HG02885 (cell line): ENCODE data around the gene SLC22A16.

Experiments used
- ATAC-seq: cut with Tn5 transposase; IDR thresholded peaks from one replicate; pipeline ENCODE4 v1.9.1; 2021; ENCODE audit warnings: mild to moderate bottlenecking; ENCODE audit not compliant: unreplicated experiment, poor library complexity

The SLC22A16 gene

DNA sequence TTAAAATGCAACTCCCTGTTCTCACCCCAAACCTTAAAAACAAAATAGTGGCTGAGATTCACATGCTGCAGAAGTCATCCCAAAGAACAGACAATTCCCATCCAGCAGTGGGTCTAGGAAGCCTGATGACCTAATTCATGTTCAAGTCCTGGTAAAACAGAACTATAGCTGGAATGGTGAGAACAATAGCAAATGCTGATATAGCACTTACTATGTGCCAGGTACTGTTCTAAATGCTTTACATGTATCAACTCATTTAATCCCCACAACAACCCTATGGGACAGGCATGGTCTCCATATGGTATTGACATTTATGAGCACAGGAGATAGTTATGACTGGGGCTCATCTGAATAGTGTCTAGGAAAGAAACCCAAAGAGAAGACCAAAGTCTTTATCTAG is 66.6 kb downstream of the SLC22A16 start:
- no peak for ATAC-seq

DNA sequence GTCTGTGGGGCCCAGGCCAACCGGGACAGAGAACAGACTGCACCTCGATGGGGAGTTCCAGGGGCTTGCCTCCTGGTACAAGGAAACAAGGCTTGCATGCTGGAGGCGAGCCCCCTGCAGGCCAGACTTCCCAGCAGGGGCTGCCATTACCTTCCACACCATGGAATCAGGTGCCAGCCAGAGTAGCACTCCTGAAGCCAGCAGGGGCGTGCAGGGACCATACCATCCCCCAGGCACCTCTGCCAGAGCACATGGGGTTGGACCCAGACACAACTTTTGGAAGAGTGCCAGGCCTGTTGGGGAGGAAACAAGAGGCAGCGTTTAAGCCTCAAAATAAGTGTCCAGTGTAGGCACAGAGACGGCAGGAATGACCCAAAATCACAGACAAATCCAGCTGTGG is 67.5 kb downstream of the SLC22A16 start:
- ATAC-seq: no peak

DNA sequence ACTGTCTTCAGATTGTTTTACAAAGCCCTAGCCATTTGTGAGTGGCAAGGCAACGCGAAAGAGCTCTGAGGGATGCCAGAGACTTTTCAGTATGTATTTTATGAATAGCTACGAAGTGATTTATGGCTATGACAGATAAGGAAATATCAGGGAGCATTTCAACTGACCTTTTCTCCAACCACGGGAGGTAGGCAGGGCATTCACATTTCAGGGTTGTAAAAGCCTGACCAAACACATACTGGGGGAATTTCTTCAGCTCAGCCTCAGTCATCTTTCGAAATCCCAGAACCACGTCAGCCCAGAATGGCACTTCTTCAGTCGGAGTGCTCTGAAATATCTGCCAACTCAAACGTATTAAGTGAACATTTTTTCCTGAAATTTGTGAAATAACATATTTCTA is 71.8 kb downstream of the SLC22A16 start:
- no peak for ATAC-seq

DNA sequence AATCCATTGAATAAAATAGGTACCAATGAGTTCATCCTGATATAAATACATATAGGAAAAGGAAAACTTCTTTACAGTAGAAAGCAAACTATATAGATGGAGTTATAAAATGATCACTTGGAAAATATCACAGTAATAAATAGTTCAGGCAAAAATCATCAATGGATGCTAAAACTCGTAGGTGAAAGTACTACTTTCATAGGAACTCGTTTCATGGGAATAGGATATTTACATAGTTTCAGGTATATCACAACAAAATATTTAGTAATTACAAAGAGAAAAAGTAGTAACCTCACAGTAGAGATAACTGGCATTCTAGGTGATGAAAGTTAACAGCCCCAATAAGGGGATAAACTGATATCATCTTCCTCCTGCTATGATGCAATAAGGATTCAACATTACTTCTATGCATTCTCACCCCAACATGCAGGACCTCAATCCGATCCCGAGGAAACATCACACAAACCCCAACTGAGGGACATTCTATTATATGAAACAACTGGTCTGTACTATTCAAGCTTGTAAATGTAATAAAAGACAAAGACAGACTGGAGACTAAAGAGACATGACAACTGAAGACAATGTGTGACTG is 74.7 kb downstream of the SLC22A16 start:
- no peak for ATAC-seq

DNA sequence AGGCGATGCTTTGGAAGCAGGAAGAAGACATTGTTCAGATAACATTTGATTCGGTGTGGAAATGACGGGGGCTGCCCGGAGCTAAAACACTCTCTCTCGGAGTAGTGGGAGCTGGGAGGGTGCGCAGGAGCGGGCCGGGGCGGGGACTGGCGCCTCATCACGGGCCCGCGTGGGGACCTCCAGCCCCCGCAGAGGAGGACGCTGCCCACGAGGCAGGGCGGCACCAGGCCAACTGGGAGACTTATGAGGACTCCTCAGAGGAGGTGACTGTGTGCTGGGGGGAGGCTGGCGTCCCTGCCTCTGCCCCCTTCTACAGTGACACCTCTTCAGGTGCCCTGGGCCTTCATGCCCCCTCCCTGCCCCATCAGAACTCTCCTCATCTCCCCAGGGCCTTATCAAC is 76.2 kb downstream of the SLC22A16 start:
- ATAC-seq: no peak

DNA sequence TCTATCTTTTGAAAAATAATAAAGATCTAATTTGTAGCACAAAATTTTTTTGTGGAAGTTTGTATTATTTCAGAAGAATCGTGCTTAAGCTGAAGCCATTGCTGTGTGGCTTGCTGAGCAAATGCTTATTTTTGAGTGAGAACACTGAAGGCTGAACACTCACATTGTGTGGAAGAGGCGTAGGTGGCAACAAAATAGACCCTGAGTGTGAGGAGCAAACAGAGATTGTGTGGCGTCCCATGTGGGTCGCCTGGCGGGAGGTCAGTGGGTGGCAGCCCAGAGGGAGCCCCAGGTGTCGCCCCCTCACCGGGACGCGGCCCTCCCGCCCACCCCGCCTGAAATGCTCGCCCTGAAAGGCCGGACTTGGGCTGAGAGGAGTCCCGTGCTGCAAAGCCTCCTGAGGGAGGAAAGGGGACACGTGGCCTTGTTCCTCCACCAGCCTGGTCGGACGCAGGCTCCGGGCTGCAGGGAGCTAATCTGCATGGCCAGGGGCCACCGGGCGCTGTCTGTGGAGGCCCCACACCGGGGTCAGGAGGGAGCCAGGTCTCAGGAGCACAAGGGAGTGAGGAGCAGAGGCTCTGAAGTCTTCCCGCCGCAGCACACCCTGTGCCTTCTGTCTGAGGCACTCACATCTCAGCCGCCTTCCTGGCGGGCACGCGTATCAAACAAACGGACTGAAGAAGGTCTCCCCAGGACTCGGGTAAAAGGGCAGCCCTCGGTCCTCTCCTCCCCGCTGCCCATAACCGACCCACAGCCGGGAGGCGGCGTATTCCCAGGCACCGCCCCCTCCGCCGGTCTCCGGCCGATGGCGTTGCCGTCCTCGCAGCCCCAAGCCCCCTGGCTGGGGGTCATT is 77.0 kb downstream of the SLC22A16 start:
- no peak for ATAC-seq

DNA sequence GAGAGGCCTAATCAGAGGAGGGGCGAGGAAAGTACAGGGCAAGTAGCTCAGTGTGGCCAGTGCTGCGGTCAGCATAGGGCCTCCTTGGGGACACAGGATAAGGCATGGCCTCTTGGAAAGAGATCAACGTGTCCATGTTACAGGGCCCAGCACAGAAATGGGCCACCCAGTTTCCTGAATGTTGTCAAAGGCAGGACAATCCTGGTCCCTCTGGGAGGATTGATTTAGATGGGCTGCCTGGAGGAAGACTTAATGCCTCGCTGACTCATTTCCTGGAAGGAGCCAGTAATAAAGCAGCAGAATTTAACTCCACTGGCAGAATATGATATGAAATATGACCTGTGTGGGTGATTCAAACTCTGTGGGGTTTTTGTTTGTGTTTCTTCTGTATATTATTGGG is 77.6 kb downstream of the SLC22A16 start:
- ATAC-seq: no peak

DNA sequence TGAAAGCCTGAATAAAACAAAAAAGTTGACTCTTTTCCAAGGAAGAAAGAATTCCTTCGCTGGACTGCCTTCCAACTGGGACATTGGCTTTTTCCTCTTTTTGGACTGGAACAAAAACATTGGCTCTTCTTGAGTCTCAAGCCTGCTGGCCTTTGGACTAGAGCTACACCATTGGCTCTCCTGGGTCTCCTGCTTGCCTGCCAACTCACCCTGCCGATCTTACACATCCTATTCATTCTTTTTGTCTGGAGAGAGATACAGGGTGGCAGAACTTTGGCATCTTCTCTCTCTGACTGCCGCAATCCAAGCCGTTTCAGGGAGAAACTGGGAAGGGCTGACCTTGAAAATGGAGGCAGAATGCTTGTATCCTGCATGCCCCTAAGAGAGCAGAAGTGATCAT is 81.2 kb downstream of the SLC22A16 start:
- no peak for ATAC-seq

DNA sequence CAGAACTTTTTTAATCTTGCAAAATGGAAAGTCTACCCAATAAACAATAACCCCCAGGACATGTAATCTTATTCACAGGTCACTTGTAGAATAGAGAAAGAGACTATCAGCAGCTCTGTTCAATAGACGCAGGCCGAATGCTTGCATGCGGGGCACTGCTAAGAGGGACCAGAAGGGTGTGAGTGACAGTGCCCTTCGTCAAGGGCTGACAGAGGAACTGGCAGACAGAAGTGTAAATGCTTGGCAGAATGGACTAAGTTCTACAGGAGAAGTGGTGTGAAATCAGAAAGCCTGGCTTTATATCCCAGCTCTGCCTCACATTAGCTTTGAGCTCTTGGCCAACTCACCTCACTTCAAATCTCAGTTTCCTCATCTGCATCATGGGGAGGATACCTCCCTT is 82.0 kb downstream of the SLC22A16 start:
- ATAC-seq: no peak

DNA sequence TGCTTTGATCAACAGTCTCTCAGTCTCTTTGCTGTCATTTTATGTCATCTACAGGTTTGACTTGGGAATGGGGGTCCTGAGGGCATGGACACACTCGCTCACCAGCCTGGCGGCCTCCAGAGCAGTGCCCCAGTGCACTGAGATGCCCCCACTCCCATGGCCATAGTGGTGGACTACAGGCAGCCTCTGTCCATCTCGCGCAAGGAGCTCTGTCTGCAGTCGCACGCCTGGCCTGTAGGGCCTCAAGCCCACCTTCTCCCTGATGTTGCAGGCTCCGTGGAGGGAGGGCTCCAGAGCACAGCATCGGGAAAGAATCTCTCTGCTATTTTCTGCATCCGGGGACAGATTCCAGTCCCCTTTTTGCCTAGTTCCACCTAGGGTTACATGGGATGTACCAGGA is 83.7 kb downstream of the SLC22A16 start:
- no peak for ATAC-seq

DNA sequence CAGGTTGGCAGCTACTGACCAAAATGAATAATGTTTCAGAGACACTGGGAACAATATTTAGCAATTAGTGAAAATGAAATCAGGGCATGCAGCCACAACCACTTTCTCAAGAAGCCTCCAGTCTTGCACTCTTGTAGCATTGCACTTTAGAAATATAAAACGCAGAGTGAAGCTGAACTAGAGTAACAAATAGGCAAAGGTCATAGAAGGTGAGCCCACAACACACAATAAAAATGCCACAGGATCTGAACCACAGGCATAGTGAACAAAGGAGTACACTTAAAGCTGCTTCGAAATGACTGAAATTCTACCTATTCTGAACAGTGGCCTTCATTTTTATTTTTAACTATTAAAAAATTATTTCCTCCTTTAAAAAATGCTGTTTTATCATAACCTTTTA is 86.0 kb downstream of the SLC22A16 start:
- ATAC-seq: no peak

DNA sequence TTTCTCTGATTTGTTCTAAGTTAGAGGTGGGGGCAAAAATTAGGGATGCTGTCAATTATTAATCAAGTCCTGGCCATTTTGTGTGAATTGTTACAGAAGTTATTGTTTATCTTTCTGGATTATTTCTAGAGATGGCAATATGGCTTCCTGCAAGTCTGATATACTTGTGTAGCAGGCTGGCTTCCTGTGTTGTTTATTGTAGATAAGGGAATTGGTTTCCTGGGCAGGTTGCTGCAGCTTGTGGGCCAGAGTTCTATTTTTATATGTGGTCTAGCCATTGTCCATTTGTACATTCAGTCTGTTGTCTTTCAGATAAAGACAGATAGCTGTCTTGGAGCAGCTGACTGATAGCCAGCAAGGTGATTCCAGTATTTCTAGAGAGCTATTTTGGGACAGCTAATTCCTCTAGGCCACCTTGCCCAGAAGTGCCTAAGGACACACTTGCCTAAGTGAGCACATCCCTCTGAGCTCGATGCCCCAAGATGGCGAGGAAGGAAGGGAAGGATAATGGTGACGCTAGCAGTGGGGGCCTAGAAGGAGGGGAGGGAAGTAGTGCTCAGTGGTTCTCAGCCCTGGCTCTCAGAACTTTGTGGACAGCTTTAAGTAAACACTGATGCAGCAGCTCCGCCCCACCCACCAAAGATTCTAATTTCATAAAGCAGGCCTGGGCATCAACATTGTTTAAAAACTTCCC is 86.6 kb downstream of the SLC22A16 start:
- no peak for ATAC-seq

DNA sequence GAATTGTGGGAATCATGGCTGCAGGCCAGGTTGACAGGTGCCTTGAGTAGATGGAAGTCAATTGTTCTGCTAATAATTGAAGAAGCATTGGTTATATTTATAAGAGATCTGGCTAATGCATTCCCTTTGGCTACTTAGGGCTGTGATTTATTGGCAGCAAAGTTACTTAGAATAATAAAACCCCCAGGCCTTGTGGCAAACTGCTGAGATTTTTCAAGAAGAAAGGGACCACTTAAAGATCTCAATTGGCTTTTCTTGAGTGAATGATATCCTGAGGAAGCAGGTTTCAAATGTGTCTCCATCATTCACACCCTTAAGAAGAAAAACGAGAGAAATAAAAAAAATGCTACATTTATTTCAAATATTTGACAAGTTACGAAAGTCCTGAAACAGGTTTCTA is 88.4 kb downstream of the SLC22A16 start:
- no peak for ATAC-seq

DNA sequence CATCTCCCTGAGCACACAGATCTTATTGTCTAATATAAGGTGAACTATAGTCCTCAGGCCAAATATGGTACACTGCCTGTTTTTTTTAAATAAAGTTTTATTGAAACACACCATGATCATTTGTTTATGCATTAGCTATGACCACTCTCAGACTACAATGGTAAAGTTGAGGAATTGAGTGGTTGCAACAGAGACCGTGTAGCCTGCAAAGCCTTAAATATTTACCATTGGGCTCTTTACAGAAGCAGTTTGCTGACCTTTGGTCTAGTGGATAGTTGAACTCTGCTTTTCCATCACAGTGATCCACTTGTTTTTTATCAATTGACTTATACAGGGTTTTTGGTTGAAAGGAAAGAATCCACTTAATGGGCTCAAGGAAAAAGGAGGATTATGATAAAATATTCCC is 91.0 kb downstream of the SLC22A16 start:
- no peak for ATAC-seq

DNA sequence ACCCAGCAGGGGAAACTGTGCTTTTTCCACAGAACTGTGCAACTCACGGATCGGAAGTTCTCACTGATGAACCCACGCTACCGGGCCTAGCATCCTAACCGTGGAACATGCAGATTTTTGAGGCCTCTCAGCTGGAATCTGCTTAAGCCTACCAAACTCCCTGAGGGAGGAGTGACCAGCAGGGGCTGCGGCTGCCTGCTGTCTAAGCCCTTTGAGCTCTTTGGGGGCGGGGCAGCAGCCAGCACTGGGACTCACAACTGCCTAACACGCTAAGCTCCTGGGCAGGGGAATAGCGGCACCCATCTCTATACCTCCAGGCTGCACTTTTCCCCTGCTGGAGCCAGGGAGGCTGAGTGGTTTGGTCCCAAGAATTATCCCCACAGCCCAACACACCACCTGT is 97.9 kb downstream of the SLC22A16 start:
- no peak for ATAC-seq
